ENCODE results near the gene INPP5F.
"Not testable (repeated sequence)": the region's sequence is repeated elsewhere in the genome, so short reads cannot be mapped to it uniquely, and the experiment has no call there.

Gene INPP5F

GRCh38 chr10:119707331-119707730 lies 18.5 kb upstream of the INPP5F start:
- DNase-seq (ENCODE audit: low spot score), result not testable (repeated sequence)

GRCh38 chr10:119710935-119711334 lies 14.9 kb upstream of the INPP5F start:
- not testable (repeated sequence) for DNase-seq (ENCODE audit: low spot score)

GRCh38 chr10:119713744-119714483 lies 11.9 kb upstream of the INPP5F start:
- DNase-seq (ENCODE audit: low spot score), result no peak

DNA sequence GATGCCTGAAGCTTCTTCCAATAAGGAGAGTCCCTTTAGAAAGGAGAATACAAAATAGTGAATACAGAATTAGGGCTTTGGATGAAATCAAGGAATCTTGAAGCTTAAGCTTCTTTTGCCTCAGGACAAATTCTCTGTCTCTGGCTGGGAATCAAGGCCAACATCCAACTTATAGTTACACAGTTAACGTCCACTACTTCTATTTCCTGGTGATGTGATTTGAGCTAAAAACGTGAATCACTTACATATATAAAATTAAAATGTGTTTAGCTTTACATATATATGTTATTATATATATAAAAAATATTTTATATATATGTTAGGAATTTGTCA lies 11.4 kb upstream of the INPP5F start:
- DNase-seq (ENCODE audit: low spot score), result no peak

DNA sequence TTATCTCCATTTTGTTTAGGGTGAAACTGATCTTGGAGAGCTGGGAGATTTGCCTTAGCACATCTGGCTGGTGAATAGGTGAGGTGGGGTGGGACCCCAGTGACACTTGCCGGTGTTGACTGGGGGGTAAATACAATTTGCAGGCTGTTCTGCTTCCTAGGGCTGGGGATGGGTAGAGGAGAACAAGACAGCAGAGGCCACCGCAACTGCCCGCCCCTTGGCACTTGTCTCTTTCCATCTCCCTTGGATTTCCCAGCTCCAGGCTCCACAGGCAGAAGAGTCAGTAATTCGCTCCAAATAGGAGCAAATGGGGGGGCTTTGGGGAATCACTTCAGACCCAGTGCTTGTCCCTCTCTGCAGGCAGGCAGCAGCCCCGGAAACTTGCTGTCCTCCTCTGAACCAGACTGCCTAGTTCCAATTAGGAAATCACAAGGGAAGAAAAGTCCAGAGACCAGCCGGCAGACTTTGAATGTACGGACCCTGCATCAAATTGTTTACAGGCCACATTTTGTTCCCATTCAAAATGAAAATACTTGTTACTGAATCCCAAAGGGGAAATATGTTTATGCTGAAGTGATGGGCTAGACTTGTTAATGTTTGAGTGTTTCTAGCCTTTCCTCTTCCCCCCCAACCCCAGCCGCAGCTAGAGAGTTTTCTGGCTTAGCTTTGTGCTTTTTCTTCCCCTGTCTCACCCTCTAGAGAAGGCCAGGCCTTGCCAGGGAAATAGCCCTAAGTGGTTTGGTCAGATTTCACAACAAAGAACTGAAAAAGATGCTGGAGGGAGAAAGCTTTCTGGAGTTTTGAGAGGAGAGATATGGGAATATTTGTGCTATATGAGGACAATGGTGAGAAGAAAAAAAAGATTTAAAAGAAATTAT lies 10.0 kb upstream of the INPP5F start:
- DNase-seq (ENCODE audit: low spot score), result no peak

DNA sequence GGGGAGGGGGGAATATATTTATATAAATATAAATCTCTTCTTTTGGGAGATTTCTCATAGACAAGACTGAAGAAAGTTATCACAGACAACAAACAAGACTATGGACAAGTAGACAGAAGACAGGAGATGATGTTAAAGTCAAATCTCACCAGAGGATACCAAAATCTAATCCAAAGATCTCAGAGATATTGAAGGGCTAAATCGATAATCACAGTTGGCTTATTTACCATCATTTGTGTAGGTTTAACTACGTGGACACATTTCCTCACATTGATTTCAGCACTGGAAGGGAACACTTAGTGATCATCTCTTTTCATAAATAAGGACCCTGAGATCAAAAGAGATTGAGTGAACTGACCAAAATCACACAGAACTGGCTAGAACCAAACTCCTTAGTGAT lies 2.7 kb upstream of the INPP5F start:
- no peak for DNase-seq (ENCODE audit: low spot score)

- DNase-seq (ENCODE audit: low spot score), result no peak
These were observed 2.2 kb upstream of the INPP5F start for GRCh38 chr10:119723624-119724023.

DNA sequence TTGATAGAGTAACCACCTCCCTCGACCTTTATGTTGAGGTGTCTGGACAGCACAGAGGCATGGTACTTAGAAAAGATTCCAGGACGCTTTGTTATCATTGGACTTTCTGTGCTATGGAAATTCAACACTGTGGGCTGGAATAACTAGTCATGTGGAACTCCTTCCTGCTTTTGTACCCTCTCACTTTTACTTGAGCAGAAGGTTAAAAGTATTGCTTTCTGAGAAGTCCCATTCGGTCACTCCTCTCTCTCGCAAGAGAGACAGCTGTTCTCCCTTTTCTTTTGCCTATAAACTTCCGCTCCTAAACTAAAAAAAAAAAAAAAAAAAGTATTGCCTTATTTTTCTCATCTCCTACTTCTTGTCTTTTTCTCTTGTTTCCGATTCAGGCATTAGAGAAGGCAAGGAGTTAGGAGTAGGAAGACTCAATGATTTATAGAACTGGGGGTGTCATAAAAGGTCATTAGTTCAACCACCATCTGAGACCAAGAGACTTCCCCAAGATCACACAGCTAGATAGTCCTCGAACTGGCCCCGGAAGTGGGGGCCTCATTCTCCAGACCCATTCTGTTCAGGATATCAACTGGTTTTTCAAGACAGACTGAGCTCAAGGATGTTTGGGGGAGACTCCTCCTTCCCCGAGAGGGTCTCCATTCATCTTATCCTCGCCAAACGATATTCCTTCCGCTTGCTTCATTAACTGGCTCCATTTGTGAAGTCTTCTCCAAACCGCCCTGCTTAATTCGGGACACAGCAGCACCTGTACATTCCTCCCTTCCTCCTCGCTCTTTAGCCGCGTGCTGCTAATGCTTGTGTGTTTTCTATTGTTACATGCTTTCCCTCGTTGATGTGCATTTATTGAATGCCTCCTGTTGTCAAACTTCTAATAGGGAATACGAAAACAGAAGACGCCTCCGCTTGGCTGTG lies 995 bp upstream of the INPP5F start:
- DNase-seq (ENCODE audit: low spot score), result no peak

DNA sequence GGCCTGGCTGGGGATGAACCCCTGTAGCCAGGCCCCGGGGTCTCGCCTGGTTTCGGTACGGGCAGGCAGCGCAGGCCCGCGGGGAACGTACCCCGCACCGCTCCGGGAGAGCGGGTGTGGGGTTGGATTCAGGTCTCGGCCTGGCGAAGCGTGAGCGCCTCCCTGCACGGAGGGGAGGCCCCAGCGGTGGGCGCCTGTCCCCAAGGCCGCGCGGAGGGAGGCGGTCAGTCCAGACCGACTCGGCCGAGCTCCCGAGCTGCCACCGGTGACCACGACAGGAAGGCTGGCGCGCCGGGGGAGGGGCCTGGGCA lies 378 bp upstream of the INPP5F start:
- no peak for DNase-seq (ENCODE audit: low spot score)

DNA sequence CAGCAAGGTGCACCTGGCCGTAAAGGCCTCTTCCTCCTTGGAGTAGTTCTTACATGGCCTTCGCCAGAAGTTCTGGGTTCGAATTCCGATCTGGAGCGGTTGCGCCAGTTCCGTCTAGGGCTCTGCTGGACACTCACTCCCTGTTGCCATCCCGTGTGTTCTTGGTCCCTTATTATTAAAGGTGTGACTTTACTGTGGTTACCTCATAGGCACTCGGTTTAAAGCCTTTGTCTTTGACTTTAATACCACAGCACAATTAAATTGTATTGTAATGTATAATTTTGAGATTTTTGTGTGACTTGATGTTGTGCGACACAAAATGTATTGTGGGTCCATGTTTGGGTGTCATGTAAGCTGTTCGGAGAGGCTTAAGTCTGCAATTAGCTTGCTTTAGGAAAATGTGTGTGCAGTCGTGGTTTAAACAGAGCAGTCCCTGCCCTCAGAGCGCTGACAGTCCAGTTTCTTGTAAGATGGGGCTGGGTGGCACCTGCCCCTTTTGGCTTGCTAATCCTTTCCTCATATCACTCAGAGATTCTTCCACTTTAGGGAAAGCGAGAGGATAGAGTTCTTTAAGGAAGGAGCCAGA lies 919 bp downstream of the INPP5F start:
- no peak for DNase-seq (ENCODE audit: low spot score)

- DNase-seq (ENCODE audit: low spot score), result no peak
These were observed 2.4 kb downstream of the INPP5F start for GRCh38 chr10:119728172-119728800.

DNA sequence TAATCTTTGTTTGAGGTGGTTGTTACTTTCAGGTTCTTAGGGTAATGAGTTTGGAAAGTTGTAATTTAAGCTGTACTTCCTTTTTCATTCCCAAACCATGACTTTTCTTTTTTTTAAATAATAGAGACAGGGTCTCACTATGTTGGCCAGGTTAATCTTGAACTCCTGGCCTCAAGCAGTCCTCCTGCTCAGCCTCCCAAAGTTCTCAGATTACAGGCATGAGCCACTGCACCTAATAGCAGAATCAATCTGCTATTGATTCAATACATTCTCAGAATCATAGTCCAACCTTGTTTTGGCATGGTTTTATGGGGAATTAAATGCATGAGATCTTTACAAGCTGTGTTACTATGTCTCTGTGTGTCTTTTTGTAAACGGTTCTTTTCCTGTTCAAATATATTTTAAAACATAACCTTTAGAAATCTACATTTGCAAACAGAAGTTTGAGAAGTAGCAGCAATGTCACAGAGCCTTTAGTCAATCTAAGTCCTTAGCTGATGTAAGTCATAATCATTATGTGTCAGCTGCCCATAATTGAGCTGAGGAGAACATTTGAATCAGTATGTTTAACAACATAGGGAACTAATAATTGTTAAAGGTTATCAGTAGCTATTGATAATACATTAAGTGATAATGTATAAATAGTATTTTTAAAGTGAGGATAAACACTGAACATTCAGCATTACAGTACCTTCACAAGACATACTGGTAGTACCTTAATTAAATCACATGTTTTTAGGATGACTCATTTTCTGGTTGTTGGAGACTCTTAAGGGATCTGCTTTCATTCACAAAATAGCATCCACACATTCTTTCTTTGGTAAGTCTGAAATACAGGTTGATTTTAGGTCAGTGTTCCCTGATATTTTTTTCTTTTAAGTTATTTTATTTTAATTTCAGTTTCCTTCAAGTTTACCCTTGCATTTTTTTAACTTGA lies 8.8 kb downstream of the INPP5F start:
- no peak for DNase-seq (ENCODE audit: low spot score)

- no peak for DNase-seq (ENCODE audit: low spot score)
These were observed 9.6 kb downstream of the INPP5F start for GRCh38 chr10:119735451-119735850.

GRCh38 chr10:119736220-119736619 lies 10.4 kb downstream of the INPP5F start:
- no peak for DNase-seq (ENCODE audit: low spot score)

GRCh38 chr10:119737039-119737663 lies 11.3 kb downstream of the INPP5F start:
- no peak for DNase-seq (ENCODE audit: low spot score)

DNA sequence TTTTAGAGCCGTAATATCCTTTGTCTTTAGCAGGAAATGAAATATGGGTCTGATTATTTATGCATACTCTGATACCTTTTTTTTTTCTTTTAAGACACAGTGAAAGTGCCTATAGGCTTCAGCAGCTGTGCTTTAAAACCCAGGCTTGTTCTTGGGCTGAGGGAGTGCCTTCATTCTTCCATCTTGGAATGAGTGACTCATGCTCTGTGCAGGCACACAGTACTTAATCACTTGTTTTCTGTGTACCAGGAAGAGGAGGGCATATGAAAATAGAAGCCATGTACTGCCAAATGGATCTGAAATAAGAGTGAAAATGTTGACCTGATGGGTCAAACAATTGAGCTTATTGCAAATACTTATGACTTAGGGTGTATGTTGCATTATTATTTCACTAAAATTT lies 12.0 kb downstream of the INPP5F start:
- DNase-seq (ENCODE audit: low spot score), result peak; percentile 20

GRCh38 chr10:119738962-119739361 lies 13.1 kb downstream of the INPP5F start:
- DNase-seq (ENCODE audit: low spot score), result no peak

DNA sequence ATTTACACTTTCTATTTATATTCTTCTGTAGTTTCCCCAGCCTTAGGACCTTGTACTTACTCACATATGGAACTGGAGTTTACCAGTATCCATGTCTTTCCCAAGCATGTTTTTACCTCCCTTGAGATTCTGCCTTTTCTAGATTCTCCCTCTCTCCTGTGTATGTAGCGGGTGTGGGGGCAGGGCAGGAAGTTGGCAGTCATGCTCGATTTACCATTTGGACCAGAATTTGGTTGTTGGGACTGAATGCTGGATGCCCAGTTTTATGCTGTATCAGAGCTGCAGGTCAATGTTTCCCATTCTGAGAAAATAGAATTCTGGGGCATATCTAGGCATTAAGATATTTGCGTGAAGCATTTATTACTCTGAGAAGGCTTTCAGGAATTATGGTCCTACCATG lies 14.2 kb downstream of the INPP5F start:
- DNase-seq (ENCODE audit: low spot score), result no peak

GRCh38 chr10:119742947-119743648 lies 17.2 kb downstream of the INPP5F start:
- no peak for DNase-seq (ENCODE audit: low spot score)
